ENCODE measurements around the gene HDAC9. TPM values are rescaled to one million over a fixed set of nuclear protein-coding genes. Genes with fewer than 3 reads are reported as not detected.

The HDAC9 gene
- total and polyA plus RNA-seq, 2 experiments from 2014 or later, result 3.7 to 9.4 TPM

- Histone ChIP-seq H3K4me3 (no peak overlapping the region), H2AFZ (no peak overlapping the region), H3K4me1 (ENCODE audit: insufficient read depth) (no peaks in the 10 kb centered on the region), H3K9me2 (replicated peaks; ENCODE audit: insufficient read depth) (no peaks in the 10 kb centered on the region), H3K79me2 (no peaks in the 10 kb centered on the region), H4K20me1 (ENCODE audit: insufficient read depth, poor library complexity, severe bottlenecking) (no peaks in the 10 kb centered on the region), H3K4me2 (no peak overlapping the region), H3K36me3 (replicated peaks; ENCODE audit: insufficient read depth, low read depth) (no peaks in the 10 kb centered on the region), H3K9me3 (ENCODE audit: low read depth) (no peaks in the 10 kb centered on the region), H3K27me3 (no peaks in the 10 kb centered on the region), H3K27ac (no peak overlapping the region)
- TF ChIP-seq CTCF (IDR thresholded peaks at IDR 0.05; ENCODE audit: poor library complexity) (no peak), EZH2phosphoT487 (IDR thresholded peaks at IDR 0.05; ENCODE audit: low read depth, severe bottlenecking, unreplicated experiment) (no peak), EZH2 (IDR thresholded peaks at IDR 0.05; ENCODE audit: borderline replicate concordance) (no peak)
- DNase-seq (ENCODE audit: low spot score), result no peak
- 49% methylated on average over 3 of the region's 3 CpGs for WGBS (ENCODE audit: low lambda C conversion rate, missing lambda C conversion rate)
These were observed 404.7 kb downstream of the HDAC9 start for GRCh38 chr7:18900236-18900635.

DNA sequence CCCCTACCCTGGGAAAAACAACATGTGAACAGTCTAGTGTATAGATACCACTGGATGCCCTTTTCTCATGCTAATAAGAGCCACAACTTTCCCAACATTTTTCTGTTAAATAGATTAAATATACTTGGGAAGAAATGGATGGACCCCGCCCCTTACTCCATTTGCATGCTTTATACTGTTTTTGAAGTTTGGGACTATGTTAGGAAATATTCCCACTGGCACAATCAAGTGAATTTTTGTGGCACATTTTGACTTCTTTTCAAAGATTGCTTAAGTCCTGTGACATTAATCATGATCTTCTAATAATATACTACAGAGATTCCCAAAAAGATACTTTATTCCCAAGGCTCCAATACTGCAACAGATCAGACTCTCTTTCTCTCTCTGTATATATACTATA is 405.3 kb downstream of the HDAC9 start:
- Histone ChIP-seq H3K4me1 (ENCODE audit: insufficient read depth) (no peaks in the 10 kb centered on the region), H3K27ac (no peak overlapping the region), H2AFZ (no peak overlapping the region), H4K20me1 (ENCODE audit: insufficient read depth, poor library complexity, severe bottlenecking) (no peaks in the 10 kb centered on the region), H3K36me3 (replicated peaks; ENCODE audit: insufficient read depth, low read depth) (no peaks in the 10 kb centered on the region), H3K4me3 (no peak overlapping the region), H3K4me2 (no peak overlapping the region), H3K9me2 (replicated peaks; ENCODE audit: insufficient read depth) (no peaks in the 10 kb centered on the region), H3K27me3 (no peaks in the 10 kb centered on the region), H3K79me2 (no peaks in the 10 kb centered on the region), H3K9me3 (ENCODE audit: low read depth) (no peaks in the 10 kb centered on the region)
- 88% methylated on average over 1 of the region's 1 CpG for WGBS (ENCODE audit: low lambda C conversion rate, missing lambda C conversion rate)
- no peak for DNase-seq (ENCODE audit: low spot score)
- TF ChIP-seq CTCF (IDR thresholded peaks at IDR 0.05; ENCODE audit: poor library complexity) (no peak), EZH2phosphoT487 (IDR thresholded peaks at IDR 0.05; ENCODE audit: low read depth, severe bottlenecking, unreplicated experiment) (no peak), EZH2 (IDR thresholded peaks at IDR 0.05; ENCODE audit: borderline replicate concordance) (no peak)

GRCh38 chr7:18901351-18901750 is 405.8 kb downstream of the HDAC9 start:
- 72% methylated on average over 3 of the region's 3 CpGs for WGBS (ENCODE audit: low lambda C conversion rate, missing lambda C conversion rate)

More at GRCh38 chr7:18901351-18901750, 405.8 kb downstream of the HDAC9 start:
- no peaks in the 10 kb centered on the region for H4K20me1 ChIP-seq (ENCODE audit: insufficient read depth, poor library complexity, severe bottlenecking)
- no peak overlapping the region for H3K27ac ChIP-seq
- no peak for TF ChIP-seq EZH2 (IDR thresholded peaks at IDR 0.05; ENCODE audit: borderline replicate concordance)
- no peak for TF ChIP-seq EZH2phosphoT487 (IDR thresholded peaks at IDR 0.05; ENCODE audit: low read depth, severe bottlenecking, unreplicated experiment)
- TF ChIP-seq CTCF (IDR thresholded peaks at IDR 0.05; ENCODE audit: poor library complexity), result no peak
- no peaks in the 10 kb centered on the region for H3K9me3 ChIP-seq (ENCODE audit: low read depth)
- no peak overlapping the region for H3K4me3 ChIP-seq
- H3K9me2 ChIP-seq (replicated peaks; ENCODE audit: insufficient read depth), result no peaks in the 10 kb centered on the region
- H2AFZ ChIP-seq, result no peak overlapping the region
- H3K4me2 ChIP-seq, result no peak overlapping the region
- no peak for DNase-seq (ENCODE audit: low spot score)
- H3K27me3 ChIP-seq, result no peaks in the 10 kb centered on the region
- no peaks in the 10 kb centered on the region for H3K36me3 ChIP-seq (replicated peaks; ENCODE audit: insufficient read depth, low read depth)
- no peaks in the 10 kb centered on the region for H3K79me2 ChIP-seq
- no peaks in the 10 kb centered on the region for H3K4me1 ChIP-seq (ENCODE audit: insufficient read depth)

Measured in hepatocyte (in vitro differentiated cells).